MG63 (cell line): Measurements from ENCODE around the gene REXO1. TPM values are rescaled to one million over a fixed set of nuclear protein-coding genes. Genes with fewer than 3 reads are reported as not detected.
"Not testable (repeated sequence)": the region's sequence is repeated elsewhere in the genome, so short reads cannot be mapped to it uniquely, and the experiment has no call there.

Experiments
- DNase-seq: peaks from one replicate; pipeline ENCODE4 v3.0.0-alpha.2; 2020
- H3K27me3 ChIP-seq: fragments of 250-450 bp; sonication (Bioruptor Pico); 2 replicates; pipeline ENCODE4 v1.5.1; 2020; ENCODE audit warnings: mild to moderate bottlenecking, moderate library complexity
- H3K36me3 ChIP-seq: fragments of 250-450 bp; sonication (Bioruptor Pico); 2 replicates; pipeline ENCODE4 v1.5.1; 2020; ENCODE audit warnings: mild to moderate bottlenecking, moderate library complexity
- H3K4me3 ChIP-seq: fragments of 250-450 bp; sonication (Bioruptor Pico); 2 replicates; pipeline ENCODE4 v1.5.1; 2020; ENCODE audit warnings: mild to moderate bottlenecking, moderate library complexity
- H3K9me3 ChIP-seq: fragments of 250-450 bp; sonication (Bioruptor Pico); 2 replicates; pipeline ENCODE4 v1.5.1; 2020; ENCODE audit warnings: mild to moderate bottlenecking, moderate library complexity
- total RNA-seq: library from RNA; depleted of rRNA; stranded (reverse); fragments of >200 nt; shearing (Covaris generic); gene quantifications from 2 replicates; pipeline ENCODE4 v1.2.3, GENCODE V29; 2014; ENCODE audit warnings: low replicate concordance

REXO1 gene
- total RNA-seq, 1 experiment from 2014 or later, result 4.4 TPM

DNA sequence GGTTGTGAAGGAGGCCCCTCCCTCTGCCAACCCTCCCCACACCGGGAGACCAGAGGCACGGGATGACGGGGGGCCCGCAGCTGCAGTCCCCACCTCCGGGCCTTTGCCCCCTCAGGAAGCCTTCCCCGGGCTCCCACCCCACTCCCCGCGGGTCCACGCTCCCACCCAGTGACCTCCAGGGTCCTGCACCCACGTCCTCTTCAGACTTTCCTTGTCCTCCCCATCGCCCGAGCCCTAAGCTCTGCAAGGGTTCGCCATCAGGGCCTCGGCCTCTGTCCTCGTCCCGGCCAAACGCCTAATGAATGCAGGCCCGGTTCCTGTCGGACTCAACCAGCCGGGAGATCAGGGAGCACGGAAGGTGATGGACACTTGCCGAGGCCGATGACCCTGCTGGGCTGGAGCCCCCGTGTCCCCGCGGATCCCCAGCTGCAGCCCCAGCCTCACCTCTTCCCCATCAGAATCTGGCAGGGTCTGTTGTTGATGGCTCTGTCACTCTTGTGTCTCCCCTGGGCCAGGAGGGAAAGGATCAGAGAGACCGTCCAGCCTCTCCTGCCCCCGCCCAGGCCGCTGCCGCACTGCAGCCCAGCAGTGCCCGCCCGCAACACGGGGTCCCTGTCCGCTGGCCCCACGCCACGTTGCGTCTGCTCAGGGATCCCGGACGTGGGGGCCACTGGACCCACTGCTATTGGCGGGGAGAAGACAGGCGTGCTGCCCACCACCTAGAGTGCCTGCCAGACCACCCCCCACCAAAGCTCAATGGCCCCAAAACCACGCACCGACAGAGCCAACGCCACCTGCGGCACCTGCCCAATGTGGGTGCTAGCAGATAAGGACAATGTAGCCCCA is 41.9 kb downstream of the REXO1 start:
- H3K9me3 ChIP-seq, result no peaks in the 10 kb centered on the region
- H3K4me3 ChIP-seq, result no peak overlapping the region
- no peaks in the 10 kb centered on the region for H3K27me3 ChIP-seq
- no peaks in the 10 kb centered on the region for H3K36me3 ChIP-seq
- no peak for DNase-seq

GRCh38 chr19:1805401-1806183 is 42.7 kb downstream of the REXO1 start:
- DNase-seq, result no peak
- H3K4me3 ChIP-seq, result no peak overlapping the region
- H3K27me3 ChIP-seq, result no peaks in the 10 kb centered on the region
- no peaks in the 10 kb centered on the region for H3K9me3 ChIP-seq
- no peaks in the 10 kb centered on the region for H3K36me3 ChIP-seq

- no peak for DNase-seq
- Histone ChIP-seq H3K9me3 (no peaks in the 10 kb centered on the region), H3K36me3 (no peaks in the 10 kb centered on the region), H3K27me3 (no peaks in the 10 kb centered on the region), H3K4me3 (no peak overlapping the region)
Observed at GRCh38 chr19:1804858-1805257, 43.4 kb downstream of the REXO1 start.

GRCh38 chr19:1799695-1800342 is 48.5 kb downstream of the REXO1 start:
- H3K9me3 ChIP-seq, result no peaks in the 10 kb centered on the region
- no peaks in the 10 kb centered on the region for H3K27me3 ChIP-seq
- no peak for DNase-seq
- H3K4me3 ChIP-seq, result no peak overlapping the region
- H3K36me3 ChIP-seq, result no peaks in the 10 kb centered on the region

DNA sequence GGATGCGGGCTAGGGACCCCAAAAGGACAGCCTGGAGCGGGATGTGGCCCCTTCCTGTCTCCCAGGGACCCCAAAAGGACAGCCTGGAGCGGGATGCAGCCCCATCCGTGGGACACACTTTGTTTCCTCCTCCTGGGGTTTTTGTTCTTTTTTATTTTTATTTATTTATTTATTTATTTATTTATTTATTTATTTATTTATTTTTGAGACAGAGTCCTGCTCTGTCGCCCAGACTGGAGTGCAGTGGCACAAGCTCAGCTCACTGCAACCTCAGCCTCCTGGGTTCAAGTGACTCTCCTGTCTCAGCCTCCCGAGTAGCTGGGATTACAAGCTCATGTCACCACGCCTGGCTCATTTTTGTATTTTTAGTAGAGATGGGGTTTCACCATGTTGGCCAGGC is 51.0 kb downstream of the REXO1 start:
- not testable (repeated sequence) for H3K9me3 ChIP-seq, H3K36me3 ChIP-seq, H3K4me3 ChIP-seq, H3K27me3 ChIP-seq, DNase-seq

DNA sequence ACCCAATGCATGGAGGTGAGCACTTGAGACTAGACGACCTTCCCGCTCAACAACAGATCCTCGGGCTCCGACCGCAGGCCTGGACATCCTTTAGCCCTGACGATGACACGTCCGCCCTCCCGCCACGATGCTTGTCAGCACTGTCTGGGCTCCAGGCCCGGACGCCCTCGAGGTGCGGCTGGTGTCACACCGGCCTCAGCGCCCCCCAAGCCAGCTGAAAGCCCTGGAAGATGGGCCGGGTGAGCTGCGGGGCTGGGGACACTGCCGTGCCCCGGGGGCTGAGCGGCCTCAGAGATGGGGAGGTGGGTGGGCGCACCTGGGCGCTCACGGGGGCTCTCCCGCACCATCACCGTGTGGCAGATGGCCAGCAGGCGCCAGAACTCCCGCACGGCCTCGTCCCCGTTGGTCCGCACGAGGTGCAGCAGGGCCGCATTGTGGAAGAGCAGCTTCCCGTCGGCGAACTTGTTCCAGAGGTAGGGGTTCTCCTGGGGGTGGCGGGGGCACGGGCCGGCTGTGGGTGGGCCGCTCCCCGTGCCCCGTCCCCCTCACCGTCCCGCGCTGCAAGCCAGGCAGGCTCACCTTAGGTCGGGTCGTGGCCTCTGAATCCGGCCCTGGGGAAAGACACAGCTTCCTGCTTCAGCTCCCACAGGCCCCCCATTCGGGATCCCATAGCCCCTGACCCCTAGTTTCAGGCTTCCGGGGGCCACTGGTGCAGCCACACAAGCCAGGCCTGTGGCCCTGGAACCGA is 51.7 kb downstream of the REXO1 start:
- Histone ChIP-seq H3K4me3 (no peak overlapping the region), H3K27me3 (no peaks in the 10 kb centered on the region), H3K9me3 (no peaks in the 10 kb centered on the region), H3K36me3 (no peaks in the 10 kb centered on the region)
- DNase-seq, result no peak

GRCh38 chr19:1794424-1795172 is 53.7 kb downstream of the REXO1 start:
- no peaks in the 10 kb centered on the region for H3K9me3 ChIP-seq
- H3K36me3 ChIP-seq, result no peaks in the 10 kb centered on the region
- H3K27me3 ChIP-seq, result no peaks in the 10 kb centered on the region
- no peak for DNase-seq
- no peak overlapping the region for H3K4me3 ChIP-seq

GRCh38 chr19:1791879-1792278 is 56.4 kb downstream of the REXO1 start:
- Histone ChIP-seq H3K9me3 (no peaks in the 10 kb centered on the region), H3K27me3 (no peaks in the 10 kb centered on the region)
- DNase-seq, result no peak

GRCh38 chr19:1790054-1790792 is 58.1 kb downstream of the REXO1 start:
- no peaks in the 10 kb centered on the region for H3K36me3 ChIP-seq
- H3K4me3 ChIP-seq, result no peak overlapping the region
- DNase-seq, result no peak
- H3K27me3 ChIP-seq, result no peaks in the 10 kb centered on the region
- no peaks in the 10 kb centered on the region for H3K9me3 ChIP-seq

More at GRCh38 chr19:1791879-1792278, 56.4 kb downstream of the REXO1 start:
- Histone ChIP-seq H3K4me3 (no peak overlapping the region), H3K36me3 (no peaks in the 10 kb centered on the region)

DNA sequence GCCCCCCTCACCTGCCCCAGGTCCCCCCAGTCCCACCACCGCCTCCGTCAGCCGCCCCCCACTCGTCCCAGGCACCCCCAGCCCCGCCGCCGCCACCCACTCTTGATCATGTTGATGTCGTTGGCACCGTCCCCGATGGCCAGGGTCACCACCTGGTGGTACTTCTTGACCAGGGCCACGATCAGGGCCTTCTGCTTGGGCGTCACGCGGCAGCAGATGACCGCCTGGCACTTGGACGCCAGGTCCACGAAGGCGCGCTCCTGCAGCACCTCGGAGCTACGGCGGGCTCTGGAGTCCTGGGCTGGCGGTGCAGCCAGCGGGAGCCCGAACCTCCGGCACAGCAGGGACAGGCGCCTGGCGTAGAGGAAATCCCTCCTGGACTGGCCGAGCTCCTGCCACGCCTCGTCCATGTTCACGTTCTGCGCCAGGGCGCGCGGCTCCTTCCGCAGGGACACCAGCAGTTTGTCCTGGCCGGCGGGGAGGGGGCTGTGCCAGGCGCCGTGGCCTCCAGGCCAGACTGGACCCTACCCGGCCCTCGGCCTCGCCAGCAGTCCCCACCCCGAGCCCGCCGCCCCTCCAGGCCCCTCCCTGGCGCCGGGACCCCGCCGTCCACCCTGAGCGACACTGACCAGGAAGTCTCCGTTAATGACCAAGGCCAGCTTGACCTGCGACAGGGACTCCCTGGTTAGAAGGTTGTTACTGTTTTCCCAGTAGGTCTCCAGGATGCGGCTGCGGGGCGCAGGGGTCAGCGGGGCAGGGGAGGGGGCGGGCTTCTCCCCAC is 58.8 kb downstream of the REXO1 start:
- Histone ChIP-seq H3K36me3 (no peaks in the 10 kb centered on the region), H3K27me3 (no peaks in the 10 kb centered on the region), H3K4me3 (no peak overlapping the region), H3K9me3 (no peaks in the 10 kb centered on the region)
- no peak for DNase-seq

DNA sequence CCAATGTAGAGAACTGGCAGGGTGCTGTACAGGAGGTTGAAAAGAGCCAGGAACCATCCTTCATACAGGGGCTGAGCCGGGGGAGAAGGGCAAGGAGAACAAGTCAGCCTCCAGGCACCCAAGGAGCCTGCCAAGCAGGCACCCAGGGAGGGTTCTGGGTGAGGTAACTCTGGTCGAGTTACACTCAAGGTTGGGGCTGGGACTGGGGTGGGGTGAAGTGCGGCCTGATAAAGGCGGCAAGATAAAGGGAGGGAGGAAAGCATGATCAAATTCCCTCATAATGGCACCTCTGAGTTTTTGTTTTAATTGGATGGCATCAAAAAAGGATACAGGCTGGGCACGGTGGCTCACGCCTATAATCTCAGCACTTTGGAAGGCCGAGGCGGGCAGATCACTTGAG is 61.2 kb downstream of the REXO1 start:
- Histone ChIP-seq H3K27me3 (no peaks in the 10 kb centered on the region), H3K9me3 (no peaks in the 10 kb centered on the region), H3K4me3 (no peak overlapping the region), H3K36me3 (no peaks in the 10 kb centered on the region)
- no peak for DNase-seq

- no peak overlapping the region for H3K4me3 ChIP-seq
- no peak for DNase-seq
- no peaks in the 10 kb centered on the region for H3K27me3 ChIP-seq
- no peaks in the 10 kb centered on the region for H3K36me3 ChIP-seq
- H3K9me3 ChIP-seq, result no peaks in the 10 kb centered on the region
Observed at GRCh38 chr19:1786668-1787067, 61.6 kb downstream of the REXO1 start.

DNA sequence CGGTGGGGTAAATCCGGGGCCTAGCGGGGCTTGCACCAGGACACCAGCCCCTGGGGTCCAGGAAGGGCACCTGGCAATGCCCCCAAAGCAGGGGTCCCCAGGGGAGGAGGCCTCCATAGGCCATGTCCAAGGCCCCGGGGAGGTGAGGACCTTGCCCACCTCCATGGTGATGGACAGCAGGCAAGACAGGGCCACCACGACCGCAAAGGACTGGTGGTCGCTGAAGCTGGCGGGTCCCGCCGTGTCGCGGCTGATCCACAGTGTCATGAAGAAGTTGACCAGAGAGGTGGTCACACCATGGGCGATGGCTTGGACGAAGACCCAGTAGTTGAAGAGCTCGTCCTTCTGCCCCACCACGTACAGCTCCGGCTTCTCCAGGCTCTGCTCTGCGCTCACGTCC is 63.0 kb downstream of the REXO1 start:
- Histone ChIP-seq H3K4me3 (no peak overlapping the region), H3K36me3 (no peaks in the 10 kb centered on the region), H3K9me3 (no peaks in the 10 kb centered on the region), H3K27me3 (no peaks in the 10 kb centered on the region)
- DNase-seq, result no peak

GRCh38 chr19:1783874-1784273 is 64.4 kb downstream of the REXO1 start:
- Histone ChIP-seq H3K36me3 (no peaks in the 10 kb centered on the region), H3K4me3 (no peak overlapping the region), H3K9me3 (no peaks in the 10 kb centered on the region), H3K27me3 (no peaks in the 10 kb centered on the region)
- DNase-seq, result no peak

GRCh38 chr19:1783354-1783753 is 64.9 kb downstream of the REXO1 start:
- no peak for DNase-seq
- no peaks in the 10 kb centered on the region for H3K36me3 ChIP-seq
- no peak overlapping the region for H3K4me3 ChIP-seq
- no peaks in the 10 kb centered on the region for H3K9me3 ChIP-seq
- no peaks in the 10 kb centered on the region for H3K27me3 ChIP-seq
